GM12865 (cell line): ENCODE measurements around the gene SLC24A3.

Source experiments
- DNase-seq: peaks from one replicate; pipeline ENCODE4 v3.0.0; 2010; ENCODE audit warnings: low read depth
- H3K4me3 ChIP-seq: 2 replicates; pipeline ENCODE4 v1.5.1; 2011; ENCODE audit warnings: mild to moderate bottlenecking, low read depth, low read length, control low read depth
- TF ChIP-seq, protein P1 (sequence below): IDR thresholded peaks from 2 replicates; pipeline ENCODE4 v1.5.1; 2011; ENCODE audit warnings: low read length, control low read depth, low read depth, inconsistent platforms; ENCODE audit not compliant: insufficient read depth; ENCODE audit errors: missing control alignments

Gene SLC24A3

DNA sequence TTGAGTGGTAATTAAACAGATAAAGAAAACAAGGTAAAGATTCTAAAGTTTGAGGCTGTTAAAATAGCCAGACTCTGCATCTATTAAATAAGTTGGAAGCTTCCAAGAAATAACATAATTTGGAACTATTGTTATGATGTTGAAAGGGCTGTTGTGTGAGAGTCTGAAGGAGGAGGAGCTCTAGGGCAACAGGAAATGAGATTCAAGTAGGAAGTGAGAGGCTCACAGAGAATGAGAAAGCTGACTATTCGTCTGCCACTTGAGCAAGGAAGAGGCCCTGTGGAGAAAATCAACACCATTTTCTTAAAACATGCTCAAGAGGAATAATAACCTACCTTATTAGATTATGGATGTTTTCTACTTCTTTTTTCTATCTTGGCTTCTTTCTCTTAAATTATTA, 185.2 kb downstream of the SLC24A3 start:
- DNase-seq, result no peak
- H3K4me3 ChIP-seq, result no peak overlapping the region
- TF ChIP-seq, protein P1, sequence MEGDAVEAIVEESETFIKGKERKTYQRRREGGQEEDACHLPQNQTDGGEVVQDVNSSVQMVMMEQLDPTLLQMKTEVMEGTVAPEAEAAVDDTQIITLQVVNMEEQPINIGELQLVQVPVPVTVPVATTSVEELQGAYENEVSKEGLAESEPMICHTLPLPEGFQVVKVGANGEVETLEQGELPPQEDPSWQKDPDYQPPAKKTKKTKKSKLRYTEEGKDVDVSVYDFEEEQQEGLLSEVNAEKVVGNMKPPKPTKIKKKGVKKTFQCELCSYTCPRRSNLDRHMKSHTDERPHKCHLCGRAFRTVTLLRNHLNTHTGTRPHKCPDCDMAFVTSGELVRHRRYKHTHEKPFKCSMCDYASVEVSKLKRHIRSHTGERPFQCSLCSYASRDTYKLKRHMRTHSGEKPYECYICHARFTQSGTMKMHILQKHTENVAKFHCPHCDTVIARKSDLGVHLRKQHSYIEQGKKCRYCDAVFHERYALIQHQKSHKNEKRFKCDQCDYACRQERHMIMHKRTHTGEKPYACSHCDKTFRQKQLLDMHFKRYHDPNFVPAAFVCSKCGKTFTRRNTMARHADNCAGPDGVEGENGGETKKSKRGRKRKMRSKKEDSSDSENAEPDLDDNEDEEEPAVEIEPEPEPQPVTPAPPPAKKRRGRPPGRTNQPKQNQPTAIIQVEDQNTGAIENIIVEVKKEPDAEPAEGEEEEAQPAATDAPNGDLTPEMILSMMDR, result no peak

DNA sequence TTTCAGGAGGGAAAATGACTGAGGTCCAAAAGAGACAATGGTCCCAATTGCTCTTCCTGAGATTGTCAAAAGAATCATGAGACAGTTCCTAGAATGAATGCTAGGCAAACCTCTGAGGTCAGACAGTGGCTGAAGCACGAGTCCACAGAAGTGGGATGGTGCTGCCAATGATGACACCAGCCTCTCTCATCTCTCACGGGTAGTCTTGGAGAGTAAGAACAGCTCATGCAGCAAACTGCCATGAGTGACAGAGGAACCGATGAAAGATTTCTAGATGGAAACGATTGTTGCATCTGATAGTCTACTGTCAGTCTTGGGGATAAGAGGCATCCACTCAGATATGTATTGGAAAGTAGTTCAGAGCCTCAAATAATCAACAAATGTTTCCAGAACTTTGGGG, 188.7 kb downstream of the SLC24A3 start:
- TF ChIP-seq, protein P1, result no peak
- no peak overlapping the region for H3K4me3 ChIP-seq
- no peak for DNase-seq

DNA sequence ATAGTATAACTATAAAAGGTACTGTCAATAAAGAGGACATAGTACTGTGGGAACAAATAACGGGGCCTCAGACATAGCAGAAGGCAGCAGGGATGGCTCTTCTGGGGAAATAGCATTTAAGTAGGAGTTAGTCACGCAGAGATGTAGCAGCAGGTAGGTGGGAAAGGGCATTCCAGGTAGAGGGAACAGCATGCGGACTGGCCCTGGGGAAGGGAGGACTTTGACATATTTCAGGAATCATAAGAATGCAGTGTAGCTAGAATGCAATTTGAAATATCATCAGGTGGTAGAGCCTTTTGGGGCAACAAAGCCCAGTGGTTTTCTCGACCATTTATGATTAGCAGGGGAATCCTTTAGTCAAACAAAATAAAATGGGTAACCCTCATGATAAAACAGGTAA, 191.1 kb downstream of the SLC24A3 start:
- DNase-seq, result no peak
- TF ChIP-seq, protein P1, result no peak
- no peak overlapping the region for H3K4me3 ChIP-seq

DNA sequence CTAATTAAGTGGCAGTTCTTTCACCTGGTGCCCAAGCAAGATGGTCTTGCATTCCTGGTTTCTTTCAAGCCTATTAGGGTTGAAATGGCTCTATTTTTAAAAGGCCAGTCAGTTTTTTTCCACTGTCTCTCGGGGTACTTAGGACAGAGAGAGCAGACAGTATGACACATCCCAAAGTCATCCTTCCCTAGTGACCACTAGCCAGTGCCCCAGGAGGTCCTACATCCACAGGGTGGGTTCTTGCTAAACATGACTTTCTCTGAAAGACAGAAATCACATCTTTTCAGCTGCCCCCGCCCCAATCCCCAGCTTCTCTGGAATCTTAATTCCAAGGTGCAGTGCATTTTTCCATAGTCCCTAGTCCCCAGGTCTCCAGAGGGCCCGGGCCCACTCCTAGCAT, 192.4 kb downstream of the SLC24A3 start:
- no peak overlapping the region for H3K4me3 ChIP-seq
- TF ChIP-seq, protein P1, result no peak
- DNase-seq, result no peak

DNA sequence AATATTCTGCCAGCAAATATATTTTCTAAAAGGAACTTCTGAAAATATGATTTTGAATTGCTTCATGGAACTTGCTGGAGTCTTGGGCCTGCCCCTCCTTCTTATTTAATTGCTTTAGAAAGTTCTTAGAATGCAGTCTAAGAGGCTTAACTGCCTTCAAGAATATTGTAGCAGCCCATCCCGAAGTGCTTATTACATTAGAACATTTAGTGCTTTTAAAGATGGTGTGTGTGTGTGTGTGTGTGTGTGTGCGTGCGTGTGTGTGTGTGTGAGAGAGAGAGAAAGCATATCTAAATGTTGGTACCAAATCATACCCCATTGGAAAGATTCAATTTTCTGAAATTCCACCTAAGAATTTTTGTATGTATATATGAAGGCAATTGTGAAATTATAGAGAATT, 193.5 kb downstream of the SLC24A3 start:
- no peak for DNase-seq
- H3K4me3 ChIP-seq, result no peak overlapping the region
- TF ChIP-seq, protein P1, result no peak

DNA sequence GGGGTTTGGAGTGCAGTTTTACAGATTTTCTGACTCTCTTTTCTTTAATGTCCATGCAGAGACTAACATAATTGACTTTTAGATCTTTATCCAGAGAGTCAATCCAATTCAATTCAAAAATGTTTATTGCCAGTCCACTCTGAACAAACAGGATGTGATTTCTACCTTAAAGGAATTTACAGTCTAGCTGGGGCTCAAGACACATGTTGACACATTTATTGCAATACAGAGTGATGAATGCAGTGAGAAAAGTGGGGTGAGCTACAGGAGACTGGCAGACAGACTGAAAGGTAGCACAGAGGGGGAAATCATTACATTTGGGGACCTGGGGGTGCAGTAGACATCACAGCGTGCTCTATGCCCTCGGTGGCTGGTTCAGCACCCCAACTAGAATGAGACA, 193.9 kb downstream of the SLC24A3 start:
- no peak overlapping the region for H3K4me3 ChIP-seq
- TF ChIP-seq, protein P1, result no peak
- no peak for DNase-seq

DNA sequence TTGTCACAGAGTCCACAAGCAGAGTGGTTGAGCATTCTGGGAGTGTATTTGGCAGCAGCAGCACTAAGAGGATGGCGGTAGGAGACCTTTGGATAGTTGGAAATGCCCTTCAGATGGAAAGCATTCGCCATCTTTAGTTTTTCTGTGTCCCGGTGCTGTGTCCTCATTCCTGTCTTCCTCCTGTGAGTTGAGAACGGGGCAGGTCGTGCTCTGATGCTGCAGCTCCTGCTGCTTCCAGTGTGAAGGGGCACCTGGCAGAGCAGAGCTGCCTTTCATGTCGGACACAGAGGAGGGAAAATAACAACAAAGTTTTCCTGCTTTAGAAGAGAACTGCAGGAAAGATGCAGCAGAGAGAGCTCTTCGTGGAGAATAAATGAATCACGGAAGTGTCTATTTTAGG, 194.8 kb downstream of the SLC24A3 start:
- TF ChIP-seq, protein P1, result no peak
- no peak overlapping the region for H3K4me3 ChIP-seq
- DNase-seq, result no peak
